Small intestine (tissue), 7 donors: Measurements from ENCODE around the gene MMP2. TPM values are rescaled to one million over a fixed set of nuclear protein-coding genes. Genes with fewer than 3 reads are reported as not detected.

Experiments used
- DNase-seq, 2 donors: peaks; one replicate each; pipeline versions ENCODE4 v3.0.0 to v3.0.0-alpha.2; 2013
- FAIRE-seq: peaks from 2 replicates; lab custom pipeline; 2012; peaks lifted over from hg19 to GRCh38; lab: Jason Lieb, UNC
- H3K27ac ChIP-seq, 3 donors: one replicate each; pipeline ENCODE4 v1.5.1; 2013; ENCODE audit warnings: low read length in 2 of 3, mild to moderate bottlenecking in 2 of 3, control low read depth in 1 of 3, inconsistent platforms in 1 of 3, low read depth in 1 of 3, moderate library complexity in 1 of 3
- H3K27me3 ChIP-seq, 3 donors: one replicate each; pipeline ENCODE4 v1.6.1; 2013; ENCODE audit warnings: low read length in 3 of 3, inconsistent platforms in 1 of 3; ENCODE audit not compliant: control insufficient read depth in 3 of 3, insufficient read depth in 3 of 3
- H3K36me3 ChIP-seq, 3 donors: one replicate each; pipeline ENCODE4 v1.6.1; 2013; ENCODE audit warnings: low read length in 3 of 3, inconsistent platforms in 1 of 3, low read depth in 1 of 3, mild to moderate bottlenecking in 1 of 3, moderate library complexity in 1 of 3; ENCODE audit not compliant: control insufficient read depth in 3 of 3, insufficient read depth in 2 of 3
- H3K4me1 ChIP-seq, 3 donors: one replicate each; pipeline ENCODE4 v1.6.1; 2013; ENCODE audit warnings: low read length in 2 of 3, inconsistent platforms in 1 of 3, low read depth in 1 of 3, mild to moderate bottlenecking in 1 of 3, moderate library complexity in 1 of 3; ENCODE audit not compliant: control insufficient read depth in 3 of 3, insufficient read depth in 2 of 3
- H3K4me3 ChIP-seq, 3 donors: one replicate each; pipeline ENCODE4 v1.5.1; 2013; ENCODE audit warnings: low read length in 3 of 3, control low read depth in 1 of 3, inconsistent platforms in 1 of 3, low read depth in 1 of 3, mild to moderate bottlenecking in 1 of 3, moderate library complexity in 1 of 3
- H3K9me3 ChIP-seq, 2 donors: one replicate each; pipeline ENCODE4 v1.6.1; 2013; ENCODE audit warnings: low read depth in 1 of 2, low read length in 1 of 2; ENCODE audit not compliant: control insufficient read depth in 2 of 2, insufficient read depth in 1 of 2
- WGBS, 3 donors: extraction: QIAGEN DNeasy Blood & Tissue Kit; methylation state at CpG; one replicate each; pipeline ENCODE4 v1.1.7; 2013; 5-methylcytosine and 5-hydroxymethylcytosine counted together
- polyA plus RNA-seq, 4 donors: library from polyadenylated mRNA; stranded (reverse) in 3 of 4; unstranded in 1 of 4; fragments of 200-250 nt in 3 of 4; fragments of 120-200 nt in 1 of 4; gene quantifications; one replicate each; pipeline versions ENCODE4 v1.2.1 to v1.2.3, GENCODE V29; 2013
- donor health status: healthy with polysubstance abuse.
- donor health status: control.
- donor health status: control.
- donor health status: Bipolar disorder and iron deficiency.
- donor health status: healthy.

Gene MMP2
- polyA plus RNA-seq, 4 donors = 1.6 to 97.2 (median 41.2) TPM

DNA sequence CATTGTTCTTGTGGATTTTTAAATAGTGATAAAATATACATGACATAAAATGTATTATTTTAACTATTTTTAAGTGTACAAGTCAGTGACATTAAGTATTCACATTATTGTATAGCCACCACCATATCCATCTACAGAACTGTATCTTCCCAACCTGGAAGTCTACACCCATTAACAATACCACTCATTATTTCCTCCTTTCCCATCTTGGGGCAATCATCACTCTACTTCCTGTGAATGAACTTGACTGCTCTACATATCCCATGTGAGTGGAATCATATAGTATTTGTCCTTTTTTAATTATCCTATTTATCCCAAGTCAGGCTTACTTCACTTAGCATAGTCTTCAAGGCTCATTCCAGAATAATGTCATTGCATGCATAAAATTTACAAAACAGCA is 40.7 kb upstream of the MMP2 start:
- no peaks in the 10 kb centered on the region for H3K27me3 ChIP-seq
- H3K36me3 ChIP-seq = no peaks in the 10 kb centered on the region
- FAIRE-seq = no peak
- H3K4me3 ChIP-seq = no peak overlapping the region
- no peaks in the 10 kb centered on the region for H3K9me3 ChIP-seq
- DNase-seq = no peak
- H3K4me1 ChIP-seq = no peaks in the 10 kb centered on the region
- no peak overlapping the region for H3K27ac ChIP-seq

DNA sequence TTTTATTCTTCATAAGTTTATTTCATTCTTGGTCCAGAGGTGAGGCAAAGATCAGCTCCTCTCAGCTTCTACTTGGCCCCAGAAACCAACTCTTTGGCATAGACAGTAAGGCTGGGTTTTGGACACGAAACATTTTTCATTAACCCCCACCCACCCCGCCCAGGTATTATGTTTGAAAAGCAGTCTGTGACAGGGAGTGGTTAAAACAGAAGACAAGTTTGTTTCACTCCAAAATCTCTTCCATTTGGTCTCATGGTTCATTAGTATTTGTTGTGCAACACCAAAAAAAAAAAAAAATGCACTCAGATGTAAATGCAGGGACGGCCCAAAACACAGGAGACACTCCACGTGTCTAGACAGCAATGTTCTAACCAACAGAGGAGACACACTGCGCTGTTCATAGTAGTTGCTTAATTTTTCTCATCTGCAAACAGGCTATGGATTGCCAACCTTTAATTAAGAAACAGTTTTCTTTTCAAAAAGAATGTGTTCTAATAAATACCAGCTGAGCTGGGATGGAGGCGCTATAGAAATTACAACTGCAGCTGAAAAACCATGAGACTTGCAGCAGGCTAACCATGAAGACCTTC is 39.8 kb upstream of the MMP2 start:
- Histone ChIP-seq H3K36me3 (no peaks in the 10 kb centered on the region), H3K4me3 (no peak overlapping the region), H3K27me3 (no peaks in the 10 kb centered on the region), H3K9me3 (no peaks in the 10 kb centered on the region), H3K4me1 (no peaks in the 10 kb centered on the region), H3K27ac (no peak overlapping the region)
- DNase-seq (no peak), FAIRE-seq (no peak)
- WGBS, 3 donors = 75 to 84% (median 84%) methylated on average over 6 of the region's 6 CpGs

DNA sequence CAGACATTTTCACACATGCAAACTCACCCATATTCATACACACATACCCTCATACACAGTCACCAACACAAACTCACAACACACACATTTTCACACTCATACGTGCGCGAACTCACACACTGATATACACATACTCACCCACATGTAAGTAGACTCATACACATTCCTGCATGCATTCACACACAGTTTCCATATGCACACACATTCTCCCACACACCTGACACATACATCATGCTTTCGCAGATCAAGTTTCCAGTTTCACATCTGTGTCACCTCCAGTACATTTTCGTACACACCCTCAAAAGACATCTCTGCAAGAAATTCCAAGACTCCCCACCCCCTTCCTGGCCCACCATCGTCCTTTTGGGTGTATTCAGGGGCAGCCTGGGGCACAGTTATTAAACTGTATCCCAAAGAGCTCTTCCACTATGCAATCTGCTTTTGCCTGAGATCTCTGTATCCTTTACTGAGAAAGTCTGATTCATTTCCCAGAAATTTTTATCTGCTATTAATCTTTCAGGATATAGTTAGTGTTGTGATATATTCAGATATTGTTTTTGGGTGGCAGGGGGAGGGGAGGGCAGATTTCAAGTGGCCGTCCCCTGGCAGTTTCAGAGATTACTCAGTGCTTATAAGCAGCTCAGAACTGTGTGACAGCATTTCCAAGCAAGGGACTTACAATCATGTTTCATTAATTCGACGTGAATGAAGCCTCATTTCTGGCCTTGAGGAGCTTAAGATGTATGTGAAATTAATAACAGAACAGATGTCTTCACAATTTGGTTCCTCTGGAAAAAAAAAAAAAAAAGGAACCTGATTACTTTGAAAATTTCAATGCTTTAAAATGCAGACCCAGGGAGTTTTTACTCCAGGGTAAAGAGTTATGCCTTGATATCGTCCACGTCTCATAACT is 35.3 kb upstream of the MMP2 start:
- H3K4me3 ChIP-seq = no peak overlapping the region
- DNase-seq = no peak
- no peak overlapping the region for H3K27ac ChIP-seq
- H3K36me3 ChIP-seq = no peaks in the 10 kb centered on the region
- H3K9me3 ChIP-seq = no peaks in the 10 kb centered on the region
- no peaks in the 10 kb centered on the region for H3K27me3 ChIP-seq
- no peaks in the 10 kb centered on the region for H3K4me1 ChIP-seq
- no peak for FAIRE-seq
- 60 to 71% (median 60%) methylated on average over 11 of the region's 11 CpGs for WGBS, 3 donors

DNA sequence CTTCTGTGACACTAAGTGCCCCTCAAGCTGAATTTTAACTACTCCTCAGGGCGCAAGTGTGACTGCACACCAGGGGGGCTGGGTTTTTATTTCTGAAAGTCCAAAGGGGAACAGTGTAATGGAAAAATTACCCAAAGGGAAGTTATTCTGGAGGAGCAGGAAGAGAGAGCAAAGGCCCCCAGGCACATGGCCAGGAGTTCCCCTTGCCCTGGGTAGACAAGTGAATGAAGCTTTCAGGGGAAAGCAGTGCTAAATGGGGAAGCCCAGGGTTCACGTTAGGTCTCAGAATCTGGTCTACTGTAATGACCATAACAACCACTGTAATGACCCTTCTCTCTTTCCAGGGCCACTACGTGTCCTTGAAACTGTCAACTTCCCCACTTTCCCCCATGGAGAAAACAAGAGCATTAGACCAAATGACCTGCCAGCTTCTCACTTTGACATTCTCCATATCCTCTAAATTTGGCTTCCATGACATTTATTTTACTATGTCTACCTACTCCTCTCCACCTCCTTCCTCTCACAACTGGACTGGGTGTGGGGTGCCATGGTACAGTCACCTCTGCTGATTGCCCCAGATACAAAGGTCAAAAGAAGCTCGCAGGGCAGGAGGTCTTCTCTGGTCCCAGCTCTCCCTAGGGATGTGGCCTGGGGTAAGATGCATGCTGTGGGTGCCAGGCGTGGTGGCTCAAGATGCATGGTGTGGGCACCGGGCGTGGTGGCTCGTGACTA is 34.1 kb upstream of the MMP2 start:
- DNase-seq (peak; percentile 3 to 12), FAIRE-seq (no peak)
- Histone ChIP-seq H3K4me1 (no peaks in the 10 kb centered on the region), H3K27ac (no peak overlapping the region), H3K27me3 (no peaks in the 10 kb centered on the region), H3K9me3 (no peaks in the 10 kb centered on the region), H3K36me3 (no peaks in the 10 kb centered on the region), H3K4me3 (no peak overlapping the region)
- WGBS, 3 donors = 61 to 75% (median 68%) methylated on average over 8 of the region's 8 CpGs

DNA sequence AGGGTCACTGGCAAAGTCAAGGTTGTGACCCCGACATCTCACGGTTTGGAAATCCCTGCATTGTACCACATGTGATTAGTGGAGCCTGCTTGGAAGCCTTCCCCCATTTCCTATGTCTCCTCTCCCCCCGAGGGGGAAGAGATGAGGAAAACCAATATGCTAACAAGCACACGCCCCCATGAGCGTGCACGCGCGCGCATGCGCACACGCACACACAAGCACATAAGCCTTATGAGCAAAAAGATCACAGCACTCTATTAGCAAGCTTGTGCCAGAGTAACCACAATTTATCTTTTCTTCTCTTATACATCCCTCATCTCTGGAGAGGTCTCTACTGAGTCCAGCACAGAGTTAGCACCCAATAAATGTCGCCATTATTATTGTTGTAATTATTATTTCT is 31.8 kb upstream of the MMP2 start:
- 88 to 94% (median 88%) methylated on average over 12 of the region's 12 CpGs for WGBS, 3 donors
- Histone ChIP-seq H3K27ac (no peak overlapping the region), H3K9me3 (no peaks in the 10 kb centered on the region), H3K4me3 (no peak overlapping the region), H3K36me3 (no peaks in the 10 kb centered on the region), H3K4me1 (no peaks in the 10 kb centered on the region), H3K27me3 (no peaks in the 10 kb centered on the region)
- no peak for FAIRE-seq
- no peak for DNase-seq

DNA sequence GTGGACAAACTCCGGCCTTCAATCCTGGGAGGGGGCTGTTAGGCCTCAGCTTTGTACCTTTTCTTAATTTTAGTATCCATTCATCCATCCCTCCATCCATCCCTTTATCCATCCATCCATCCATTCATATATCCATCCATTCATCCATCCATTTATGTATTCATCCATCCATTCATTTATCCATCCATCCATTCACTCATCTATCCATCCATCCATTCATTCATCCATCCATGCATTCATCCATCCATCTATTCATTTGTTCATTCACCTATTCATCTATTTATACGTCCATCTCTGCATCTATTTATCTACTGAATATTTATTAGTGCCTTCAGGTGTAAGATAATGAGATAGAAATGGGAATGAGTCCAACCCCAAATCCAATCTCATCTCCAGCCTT is 26.0 kb upstream of the MMP2 start:
- FAIRE-seq = no peak
- 58 to 84% (median 64%) methylated on average over 2 of the region's 2 CpGs for WGBS, 3 donors

DNA sequence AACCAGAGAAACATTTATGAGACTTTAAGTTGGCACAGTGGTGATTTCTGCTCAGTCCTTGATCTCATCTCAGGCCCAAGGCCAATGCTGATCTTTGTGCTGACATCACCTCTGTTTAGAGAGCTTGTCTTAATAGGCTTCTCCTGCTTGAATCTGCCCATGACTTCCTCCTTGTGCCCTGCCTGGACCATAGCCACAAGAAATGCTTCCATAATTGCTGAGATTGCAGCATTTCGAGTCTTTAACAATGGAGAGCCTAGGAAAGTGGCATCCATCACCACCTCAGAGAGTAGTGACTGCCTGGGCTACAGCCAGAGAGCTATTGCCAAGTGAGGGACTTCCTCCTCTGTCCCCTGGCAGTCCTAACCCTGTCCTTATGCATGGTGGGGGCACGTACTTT is 25.1 kb upstream of the MMP2 start:
- no peak for FAIRE-seq

More for the DNA sequence above, 26.0 kb upstream of the MMP2 start:
- H3K4me3 ChIP-seq = no peak overlapping the region
- no peak for DNase-seq
- H3K27ac ChIP-seq = no peak overlapping the region
- H3K36me3 ChIP-seq = no peaks in the 10 kb centered on the region
- no peaks in the 10 kb centered on the region for H3K4me1 ChIP-seq
- H3K9me3 ChIP-seq = no peaks in the 10 kb centered on the region
- no peaks in the 10 kb centered on the region for H3K27me3 ChIP-seq

DNA sequence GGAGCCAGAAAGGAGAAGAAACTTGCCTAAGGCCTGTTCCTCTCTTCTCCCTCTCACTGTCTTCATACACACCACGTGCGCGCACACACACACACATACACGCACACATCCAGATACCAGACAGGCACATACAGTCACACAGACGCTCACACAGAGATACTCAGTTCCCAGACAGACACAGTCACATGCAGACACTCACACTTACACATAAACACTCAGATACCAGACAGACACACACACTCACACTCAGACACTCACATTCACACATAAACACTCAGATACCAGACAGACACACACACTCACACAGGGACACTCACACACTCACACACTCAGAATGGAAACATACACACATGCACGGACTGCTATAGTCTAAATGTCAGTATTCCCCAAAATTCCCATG is 24.1 kb upstream of the MMP2 start:
- no peak for DNase-seq
- no peak overlapping the region for H3K27ac ChIP-seq
- 62 to 81% (median 77%) methylated on average over 6 of the region's 6 CpGs for WGBS, 3 donors
- H3K9me3 ChIP-seq = no peaks in the 10 kb centered on the region
- H3K36me3 ChIP-seq = no peaks in the 10 kb centered on the region
- H3K4me3 ChIP-seq = no peak overlapping the region
- no peak for FAIRE-seq
- H3K4me1 ChIP-seq = no peaks in the 10 kb centered on the region
- H3K27me3 ChIP-seq = no peaks in the 10 kb centered on the region

More for the DNA sequence above, 25.1 kb upstream of the MMP2 start:
- DNase-seq = no peak
- WGBS, 3 donors = 55 to 63% (median 58%) methylated on average over 2 of the region's 2 CpGs
- Histone ChIP-seq H3K27ac (no peak overlapping the region), H3K36me3 (no peaks in the 10 kb centered on the region), H3K4me3 (no peak overlapping the region), H3K9me3 (no peaks in the 10 kb centered on the region), H3K4me1 (no peaks in the 10 kb centered on the region), H3K27me3 (no peaks in the 10 kb centered on the region)
